Cardiac muscle cell (in vitro differentiated cells and primary cell): Measurements from ENCODE around the gene ZDHHC20. TPM values are rescaled to one million over a fixed set of nuclear protein-coding genes. Genes with fewer than 3 reads are reported as not detected.

Source experiments
- DNase-seq, 2 donors: peaks; one replicate each; pipeline versions ENCODE4 v3.0.0 to v3.0.0-alpha.2; 2010 to 2017; ENCODE audit warnings: low read depth in 1 of 2, low spot score in 1 of 2
- H3K27ac ChIP-seq: fragments of 200-600 bp; sonication (generic); 2 replicates; pipeline ENCODE4 v1.5.1; 2016
- H3K27me3 ChIP-seq: fragments of 200-600 bp; sonication (generic); 2 replicates; pipeline ENCODE4 v1.6.0; 2016; ENCODE audit warnings: control low read depth
- H3K36me3 ChIP-seq: fragments of 200-600 bp; sonication (generic); 2 replicates; pipeline ENCODE4 v1.5.1; 2016; ENCODE audit warnings: control low read depth
- H3K4me1 ChIP-seq: fragments of 200-600 bp; sonication (generic); 2 replicates; pipeline ENCODE4 v1.8.1; 2017; ENCODE audit warnings: low read depth, mild to moderate bottlenecking, mixed run types
- H3K4me3 ChIP-seq: fragments of 200-600 bp; sonication (generic); 2 replicates; pipeline ENCODE4 v1.5.1; 2016; ENCODE audit warnings: mild to moderate bottlenecking
- H3K9me3 ChIP-seq: fragments of 200-600 bp; sonication (generic); 2 replicates; pipeline ENCODE4 v1.5.1; 2017; ENCODE audit warnings: low read depth, mild to moderate bottlenecking, control low read depth
- polyA plus RNA-seq: library from polyadenylated mRNA; unstranded; fragments of >200 nt; fragmentation: Nextera tagmentation; extraction: Ambion mirVana; gene quantifications from 2 replicates; pipeline ENCODE4 v1.2.1, GENCODE V29; 2016
- total RNA-seq: library from RNA; depleted of rRNA; stranded (reverse); fragments of >200 nt; gene quantifications from 2 replicates; pipeline ENCODE4 v1.2.3, GENCODE V29; 2016
- TF ChIP-seq, protein P1 (sequence below): IDR thresholded peaks from 2 replicates; pipeline ENCODE4 v1.5.1; 2012; ENCODE audit warnings: low read depth, mild to moderate bottlenecking, low read length

The ZDHHC20 gene
- total and polyA plus RNA-seq, 2 experiments from 2014 or later, result 28.8 to 38.5 TPM

DNA sequence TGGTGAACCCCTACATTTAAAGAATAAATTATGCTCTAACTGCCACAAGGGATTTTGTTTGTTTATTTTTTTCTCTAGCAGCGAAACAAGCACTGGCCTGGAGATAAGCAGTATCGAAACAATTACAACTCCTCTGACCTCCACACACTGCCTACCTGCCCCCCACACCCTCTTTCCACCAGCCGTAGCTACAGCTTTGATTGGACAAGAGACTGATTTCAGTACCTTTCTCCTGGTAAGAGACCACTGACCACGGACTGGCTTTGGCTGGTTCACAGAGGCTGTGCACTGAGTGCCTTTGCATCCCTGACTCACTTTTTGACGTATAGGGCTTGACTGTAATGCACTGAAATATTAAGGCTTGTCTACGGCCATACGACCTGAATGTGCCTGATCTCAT is 7.4 kb upstream of the ZDHHC20 start:
- Histone ChIP-seq H3K9me3 (no peaks in the 10 kb centered on the region), H3K36me3 (no peaks in the 10 kb centered on the region), H3K27me3 (no peaks in the 10 kb centered on the region), H3K27ac (no peak overlapping the region), H3K4me3 (no peak overlapping the region), H3K4me1 (no peaks in the 10 kb centered on the region)
- TF ChIP-seq, protein P1, sequence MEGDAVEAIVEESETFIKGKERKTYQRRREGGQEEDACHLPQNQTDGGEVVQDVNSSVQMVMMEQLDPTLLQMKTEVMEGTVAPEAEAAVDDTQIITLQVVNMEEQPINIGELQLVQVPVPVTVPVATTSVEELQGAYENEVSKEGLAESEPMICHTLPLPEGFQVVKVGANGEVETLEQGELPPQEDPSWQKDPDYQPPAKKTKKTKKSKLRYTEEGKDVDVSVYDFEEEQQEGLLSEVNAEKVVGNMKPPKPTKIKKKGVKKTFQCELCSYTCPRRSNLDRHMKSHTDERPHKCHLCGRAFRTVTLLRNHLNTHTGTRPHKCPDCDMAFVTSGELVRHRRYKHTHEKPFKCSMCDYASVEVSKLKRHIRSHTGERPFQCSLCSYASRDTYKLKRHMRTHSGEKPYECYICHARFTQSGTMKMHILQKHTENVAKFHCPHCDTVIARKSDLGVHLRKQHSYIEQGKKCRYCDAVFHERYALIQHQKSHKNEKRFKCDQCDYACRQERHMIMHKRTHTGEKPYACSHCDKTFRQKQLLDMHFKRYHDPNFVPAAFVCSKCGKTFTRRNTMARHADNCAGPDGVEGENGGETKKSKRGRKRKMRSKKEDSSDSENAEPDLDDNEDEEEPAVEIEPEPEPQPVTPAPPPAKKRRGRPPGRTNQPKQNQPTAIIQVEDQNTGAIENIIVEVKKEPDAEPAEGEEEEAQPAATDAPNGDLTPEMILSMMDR, result no peak
- no peak for DNase-seq

DNA sequence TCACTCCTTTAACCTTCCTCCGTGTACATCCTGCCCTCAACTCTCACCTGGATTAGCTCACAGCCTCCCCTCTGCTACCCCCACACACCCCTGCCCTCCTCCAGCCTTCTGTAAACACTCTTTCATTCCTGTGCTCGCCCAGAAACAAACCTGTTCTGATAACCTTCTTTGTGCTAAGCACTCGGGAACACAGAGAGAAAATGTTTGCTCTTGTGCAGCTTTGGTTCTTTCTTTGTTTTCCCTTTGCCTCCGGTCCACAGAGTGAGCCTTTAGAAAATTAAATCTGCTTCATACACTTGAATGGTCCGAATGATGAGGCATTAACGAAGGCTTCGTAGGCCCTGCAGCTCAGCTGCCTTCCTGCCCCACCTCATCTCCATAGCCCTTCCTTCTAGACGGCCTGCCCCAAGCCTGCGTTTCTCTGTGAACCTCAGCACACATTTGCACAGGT is 6.6 kb upstream of the ZDHHC20 start:
- Histone ChIP-seq H3K4me3 (no peak overlapping the region), H3K36me3 (no peaks in the 10 kb centered on the region), H3K4me1 (no peaks in the 10 kb centered on the region), H3K27ac (no peak overlapping the region), H3K9me3 (no peaks in the 10 kb centered on the region), H3K27me3 (no peaks in the 10 kb centered on the region)
- no peak for DNase-seq
- TF ChIP-seq, protein P1, result no peak

DNA sequence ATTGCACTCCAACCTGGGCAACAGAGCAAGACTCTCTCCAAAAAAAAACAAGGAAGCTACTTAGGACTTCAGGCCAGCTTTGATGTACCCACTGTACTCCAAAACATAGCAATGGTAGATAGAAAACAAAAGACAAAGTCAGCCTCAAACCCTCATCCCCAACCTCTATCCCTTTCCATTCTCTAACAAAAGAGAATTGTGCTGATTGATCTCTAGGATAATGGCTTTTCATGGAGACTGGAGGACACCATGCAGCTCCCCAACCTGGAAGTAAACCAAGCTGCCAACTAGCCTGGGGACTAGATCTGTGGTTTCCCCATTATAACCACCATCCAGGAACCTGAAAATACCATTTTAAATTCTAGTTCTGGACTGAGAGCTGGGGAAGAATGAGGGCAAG is 4.3 kb upstream of the ZDHHC20 start:
- no peaks in the 10 kb centered on the region for H3K36me3 ChIP-seq
- no peaks in the 10 kb centered on the region for H3K4me1 ChIP-seq
- no peak for DNase-seq
- H3K9me3 ChIP-seq, result no peaks in the 10 kb centered on the region
- TF ChIP-seq, protein P1, result no peak
- H3K27me3 ChIP-seq, result no peaks in the 10 kb centered on the region
- no peak overlapping the region for H3K4me3 ChIP-seq
- no peak overlapping the region for H3K27ac ChIP-seq

DNA sequence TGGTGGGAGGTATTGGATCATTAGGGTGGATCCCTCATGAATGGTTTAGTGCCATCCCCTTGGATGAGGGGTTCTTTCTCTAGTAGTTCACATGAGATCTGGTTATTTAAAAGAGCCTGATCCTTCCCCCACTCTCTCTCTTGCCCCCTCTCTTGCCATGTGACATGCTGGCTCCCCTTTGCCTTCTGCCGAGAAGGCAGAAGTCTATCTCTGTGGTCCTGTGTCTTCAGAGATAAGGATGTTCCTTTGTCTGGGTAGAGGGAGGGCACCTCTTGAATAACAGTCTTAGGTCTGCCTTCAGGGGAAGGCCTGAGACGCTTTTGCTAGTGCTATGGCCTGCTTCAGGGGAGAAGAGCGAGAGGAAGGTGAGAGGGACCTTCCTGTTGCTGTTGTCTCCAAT is 2.0 kb upstream of the ZDHHC20 start:
- no peak overlapping the region for H3K27ac ChIP-seq
- TF ChIP-seq, protein P1, result no peak
- no peak overlapping the region for H3K4me3 ChIP-seq
- DNase-seq, result no peak
- H3K36me3 ChIP-seq, result no peaks in the 10 kb centered on the region
- peaks cover 11% of the 10 kb centered on the region for H3K4me1 ChIP-seq
- H3K27me3 ChIP-seq, result no peaks in the 10 kb centered on the region
- no peaks in the 10 kb centered on the region for H3K9me3 ChIP-seq

DNA sequence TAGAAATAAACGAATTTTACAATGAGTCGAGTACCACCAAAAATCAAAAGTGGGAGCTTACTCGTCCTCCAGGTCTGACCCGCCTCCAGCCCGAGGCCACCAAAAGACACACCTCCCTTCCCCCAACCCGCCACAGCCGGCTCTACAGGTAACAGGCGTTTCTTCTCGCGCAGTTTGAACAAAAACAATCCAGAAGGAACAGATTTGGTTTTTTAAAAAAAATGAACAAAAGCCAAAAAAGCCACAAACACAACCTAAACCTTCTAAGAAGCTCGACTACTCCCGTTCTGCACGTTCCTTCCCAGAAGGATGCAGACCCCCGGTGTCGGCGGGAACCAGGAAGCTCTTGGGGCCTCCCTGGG is 671 bp downstream of the ZDHHC20 start:
- no peaks in the 10 kb centered on the region for H3K9me3 ChIP-seq
- H3K27me3 ChIP-seq, result no peaks in the 10 kb centered on the region
- H3K36me3 ChIP-seq, result no peaks in the 10 kb centered on the region
- DNase-seq, result peak in 1 of 2 donors; percentile 53
- peaks cover 11% of the 10 kb centered on the region for H3K4me1 ChIP-seq
- peak overlapping the region; percentile 81 for H3K27ac ChIP-seq
- H3K4me3 ChIP-seq, result peak overlapping the region; percentile 82
- TF ChIP-seq, protein P1, result no peak
